Omental fat pad (tissue), 4 donors: Measurements from ENCODE around the gene ARRDC3. TPM values are rescaled to one million over a fixed set of nuclear protein-coding genes. Genes with fewer than 3 reads are reported as not detected.
A peak's percentile ranks its signal among the peaks of the same experiment; 100 is the strongest.

Experiments
- ATAC-seq: fragments of 150-250 bp; one replicate; pipeline ENCODE4 v1.9.1; 2016; ENCODE audit warnings: mild to moderate bottlenecking, moderate library complexity; ENCODE audit not compliant: low FRiP score
- DNase-seq: peaks from one replicate; pipeline ENCODE4 v3.0.0-alpha.2; 2019; ENCODE audit warnings: low spot score
- CTCF ChIP-seq, 3 donors: fragments of 450-650 bp; IDR thresholded peaks; one replicate each; pipeline ENCODE4 v1.5.1; 2016 to 2017; ENCODE audit warnings: antibody characterized with exemption in 3 of 3, mild to moderate bottlenecking in 3 of 3, moderate library complexity in 2 of 3
- total RNA-seq, 4 donors: library from RNA; depleted of rRNA; stranded (reverse); fragments of >200 nt; gene quantifications; one replicate each; pipeline ENCODE4 v1.1.0, GENCODE V29; 2016

Gene ARRDC3
- total RNA-seq, 4 donors from 2014 or later, result 36.8 to 87.0 (median 61.0) TPM

- TF ChIP-seq CTCF (IDR thresholded peaks at IDR 0.05), result peak in 2 of 3 donors; percentile 83 to 88
- no peak for ATAC-seq
- DNase-seq, result no peak
Observed at GRCh38 chr5:91384671-91385430, 1.7 kb upstream of the ARRDC3 start.

GRCh38 chr5:91383956-91384300 lies 811 bp upstream of the ARRDC3 start:
- ATAC-seq, result no peak
- TF ChIP-seq CTCF (IDR thresholded peaks at IDR 0.05), result no peak
- DNase-seq, result no peak

- no peak for TF ChIP-seq CTCF (IDR thresholded peaks at IDR 0.05)
- no peak for ATAC-seq
- DNase-seq, result no peak
Observed at GRCh38 chr5:91382530-91383026, 539 bp downstream of the ARRDC3 start.

- DNase-seq, result peak; percentile 38
- ATAC-seq, result peak; percentile 33
Observed at GRCh38 chr5:91381774-91382359, 1.2 kb downstream of the ARRDC3 start.

GRCh38 chr5:91381239-91381773 lies 1.8 kb downstream of the ARRDC3 start:
- TF ChIP-seq CTCF (IDR thresholded peaks at IDR 0.05), result no peak
- ATAC-seq (no peak), DNase-seq (no peak)

More at GRCh38 chr5:91381774-91382359, 1.2 kb downstream of the ARRDC3 start:
- TF ChIP-seq CTCF (IDR thresholded peaks at IDR 0.05), result no peak

- DNase-seq (peak; percentile 98), ATAC-seq (peak; percentile 76)
- TF ChIP-seq CTCF (IDR thresholded peaks at IDR 0.05), result no peak
Observed at GRCh38 chr5:91380491-91381238, 2.5 kb downstream of the ARRDC3 start.
